Stimulated activated CD4-positive, alpha-beta T cell treated with anti-CD3 and anti-CD28 coated beads, TNF-alpha, amount 100 ng/mL, for 1 hour (primary cell): ENCODE measurements around the gene BMP3.

Source experiments
- DNase-seq, 3 donors: peaks; one replicate each; pipeline ENCODE4 v3.0.0-alpha.2; 2020; ENCODE audit warnings: low read depth in 3 of 3, low spot score in 1 of 3

BMP3 gene

GRCh38 chr4:81102107-81102506 lies 71.6 kb downstream of the BMP3 start:
- no peak for DNase-seq

- no peak for DNase-seq
These were observed 75.6 kb downstream of the BMP3 start for GRCh38 chr4:81106150-81106549.
